Breast epithelium (tissue), 3 donors: Measurements from ENCODE around the gene PITPNM3.

ENCODE experiments used
- CTCF ChIP-seq, 3 donors: fragments of 450-650 bp; IDR thresholded peaks; one replicate each; pipeline ENCODE4 v1.5.1; 2016 to 2017; ENCODE audit warnings: antibody characterized with exemption in 3 of 3, mild to moderate bottlenecking in 3 of 3, moderate library complexity in 3 of 3
- POLR2A ChIP-seq: fragments of 450-650 bp; IDR thresholded peaks from one replicate; pipeline ENCODE4 v1.6.1; 2016; ENCODE audit warnings: antibody characterized with exemption, mild to moderate bottlenecking, moderate library complexity
- POLR2AphosphoS5 ChIP-seq, 3 donors: sonication (generic); formaldehyde crosslinking; IDR thresholded peaks; one replicate each; pipeline ENCODE4 v1.6.1; 2017; ENCODE audit warnings: antibody characterized with exemption in 3 of 3

- TF ChIP-seq CTCF (IDR thresholded peaks at IDR 0.05) (no peak), POLR2AphosphoS5 (IDR thresholded peaks at IDR 0.05) (no peak), POLR2A (no peak)
Observed at GRCh38 chr17:6528557-6528956, 27.8 kb downstream of the PITPNM3 start.
